ENCODE measurements around the gene MEGF10.

Gene MEGF10

GRCh38 chr5:127358284-127358683 is 67.7 kb downstream of the MEGF10 start:
- no peak for DNase-seq (ENCODE audit: low spot score)
- no peaks in the 10 kb centered on the region for H3K9me3 ChIP-seq (ENCODE audit: severe bottlenecking)
- H3K4me3 ChIP-seq (ENCODE audit: severe bottlenecking): no peak overlapping the region
- H3K36me3 ChIP-seq (ENCODE audit: low read depth): no peaks in the 10 kb centered on the region
- ATAC-seq (ENCODE audit: low read depth): 0 out of 3 replicates have a peak, but pooled peaks have one; percentile 25
- H3K27me3 ChIP-seq (ENCODE audit: insufficient read depth, poor library complexity, severe bottlenecking): peaks cover 4% of the 10 kb centered on the region
- no peaks in the 10 kb centered on the region for H3K4me1 ChIP-seq (ENCODE audit: insufficient read depth, poor library complexity, severe bottlenecking)
- H3K27ac ChIP-seq (ENCODE audit: poor library complexity, severe bottlenecking): no peak overlapping the region
- no peak for TF ChIP-seq CTCF (IDR thresholded peaks at IDR 0.05; ENCODE audit: poor library complexity, severe bottlenecking)

DNA sequence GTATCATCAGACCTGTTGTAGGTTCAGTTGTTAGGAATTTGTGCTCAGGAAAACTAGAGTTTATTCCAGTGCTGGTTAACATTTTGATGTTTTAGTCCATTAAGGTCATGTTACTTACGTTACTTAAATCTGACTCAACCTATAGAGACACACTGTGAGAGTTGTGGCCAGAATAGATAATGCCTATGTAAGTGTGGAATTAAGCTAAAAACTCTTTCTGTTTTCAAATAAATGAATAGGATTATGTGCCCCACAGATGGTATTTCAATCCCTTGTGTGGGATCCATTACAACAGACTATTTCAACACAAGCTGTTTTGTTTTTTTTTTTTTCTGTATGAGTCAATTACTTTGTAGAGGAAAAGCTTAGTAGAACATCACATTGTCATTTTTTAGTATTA is 68.1 kb downstream of the MEGF10 start:
- no peak overlapping the region for H3K4me3 ChIP-seq (ENCODE audit: severe bottlenecking)
- ATAC-seq (ENCODE audit: low read depth): no peak

GRCh38 chr5:127359502-127359901 is 68.9 kb downstream of the MEGF10 start:
- H3K9me3 ChIP-seq (ENCODE audit: severe bottlenecking): no peaks in the 10 kb centered on the region
- no peaks in the 10 kb centered on the region for H3K36me3 ChIP-seq (ENCODE audit: low read depth)
- DNase-seq (ENCODE audit: low spot score): no peak
- H3K27me3 ChIP-seq (ENCODE audit: insufficient read depth, poor library complexity, severe bottlenecking): no peaks in the 10 kb centered on the region
- H3K4me1 ChIP-seq (ENCODE audit: insufficient read depth, poor library complexity, severe bottlenecking): no peaks in the 10 kb centered on the region
- TF ChIP-seq CTCF (IDR thresholded peaks at IDR 0.05; ENCODE audit: poor library complexity, severe bottlenecking): no peak
- H3K27ac ChIP-seq (ENCODE audit: poor library complexity, severe bottlenecking): no peak overlapping the region
- H3K4me3 ChIP-seq (ENCODE audit: severe bottlenecking): no peak overlapping the region
- no peak for ATAC-seq (ENCODE audit: low read depth)

More for the DNA sequence above, 68.1 kb downstream of the MEGF10 start:
- TF ChIP-seq CTCF (IDR thresholded peaks at IDR 0.05; ENCODE audit: poor library complexity, severe bottlenecking): no peak
- no peak for DNase-seq (ENCODE audit: low spot score)
- Histone ChIP-seq H3K27me3 (ENCODE audit: insufficient read depth, poor library complexity, severe bottlenecking) (peaks cover under 1% of the 10 kb centered on the region), H3K4me1 (ENCODE audit: insufficient read depth, poor library complexity, severe bottlenecking) (no peaks in the 10 kb centered on the region), H3K36me3 (ENCODE audit: low read depth) (no peaks in the 10 kb centered on the region), H3K27ac (ENCODE audit: poor library complexity, severe bottlenecking) (no peak overlapping the region), H3K9me3 (ENCODE audit: severe bottlenecking) (no peaks in the 10 kb centered on the region)

- DNase-seq (ENCODE audit: low spot score) (no peak), ATAC-seq (ENCODE audit: low read depth) (no peak)
- no peak for TF ChIP-seq CTCF (IDR thresholded peaks at IDR 0.05; ENCODE audit: poor library complexity, severe bottlenecking)
- H3K4me3 ChIP-seq (ENCODE audit: severe bottlenecking): no peak overlapping the region
- no peaks in the 10 kb centered on the region for H3K9me3 ChIP-seq (ENCODE audit: severe bottlenecking)
- no peaks in the 10 kb centered on the region for H3K4me1 ChIP-seq (ENCODE audit: insufficient read depth, poor library complexity, severe bottlenecking)
- no peak overlapping the region for H3K27ac ChIP-seq (ENCODE audit: poor library complexity, severe bottlenecking)
- no peaks in the 10 kb centered on the region for H3K27me3 ChIP-seq (ENCODE audit: insufficient read depth, poor library complexity, severe bottlenecking)
- H3K36me3 ChIP-seq (ENCODE audit: low read depth): no peaks in the 10 kb centered on the region
These were observed 72.8 kb downstream of the MEGF10 start for GRCh38 chr5:127363403-127363802.

- Histone ChIP-seq H3K27ac (ENCODE audit: poor library complexity, severe bottlenecking) (no peak overlapping the region), H3K4me1 (ENCODE audit: insufficient read depth, poor library complexity, severe bottlenecking) (no peaks in the 10 kb centered on the region), H3K4me3 (ENCODE audit: severe bottlenecking) (no peak overlapping the region), H3K27me3 (ENCODE audit: insufficient read depth, poor library complexity, severe bottlenecking) (no peaks in the 10 kb centered on the region), H3K36me3 (ENCODE audit: low read depth) (no peaks in the 10 kb centered on the region), H3K9me3 (ENCODE audit: severe bottlenecking) (no peaks in the 10 kb centered on the region)
- DNase-seq (ENCODE audit: low spot score) (no peak), ATAC-seq (ENCODE audit: low read depth) (no peak)
- TF ChIP-seq CTCF (IDR thresholded peaks at IDR 0.05; ENCODE audit: poor library complexity, severe bottlenecking): no peak
These were observed 76.4 kb downstream of the MEGF10 start for GRCh38 chr5:127367029-127367428.
